ENCODE results near the gene FBP1. TPM values are rescaled to one million over a fixed set of nuclear protein-coding genes. Genes with fewer than 3 reads are reported as not detected.

FBP1 gene
- total RNA-seq, 1 experiment from 2014 or later = 1.9 TPM

DNA sequence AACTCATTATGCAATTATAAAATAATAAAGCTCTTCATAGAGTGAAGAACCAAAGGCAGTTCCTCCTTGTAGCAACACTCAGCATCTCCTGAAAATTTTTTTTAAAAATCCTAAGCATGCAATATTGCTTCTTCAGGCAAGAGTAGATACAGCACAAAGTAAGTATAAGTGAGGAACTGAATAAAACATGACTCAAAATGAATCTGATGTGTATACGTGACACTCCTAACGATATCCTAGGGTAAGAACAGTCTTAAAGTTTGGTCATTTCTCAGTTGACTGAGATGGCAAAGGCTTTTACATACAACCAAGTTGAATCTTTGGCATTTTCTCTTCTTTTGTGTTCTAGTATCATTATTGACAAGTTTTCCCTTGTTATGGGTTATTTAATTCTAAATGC, 46.0 kb upstream of the FBP1 start:
- Histone ChIP-seq H3K79me1 (ENCODE audit: insufficient read depth, low read depth, low read length, poor library complexity, severe bottlenecking) (no peaks in the 10 kb centered on the region), H3K4me1 (ENCODE audit: insufficient read depth, low read length) (no peaks in the 10 kb centered on the region), H3K18ac (ENCODE audit: insufficient read length, low read depth, low read length) (no peak overlapping the region), H3K56ac (ENCODE audit: insufficient read length, low read depth, low read length) (no peak overlapping the region), H2AK5ac (ENCODE audit: insufficient read length, low read length) (no peak overlapping the region), H3K4ac (ENCODE audit: low read depth, low read length) (no peak overlapping the region), H3T11ph (ENCODE audit: low read length) (no peak overlapping the region), H2BK12ac (ENCODE audit: insufficient read length, low read depth, low read length) (no peak overlapping the region), H3K79me2 (ENCODE audit: insufficient read depth, low read length) (no peaks in the 10 kb centered on the region), H4K20me1 (ENCODE audit: control insufficient read depth, insufficient read depth, insufficient read length) (no peaks in the 10 kb centered on the region), H2BK20ac (ENCODE audit: low read depth, low read length, poor library complexity, severe bottlenecking) (no peak overlapping the region), H3K27me3 (ENCODE audit: insufficient read depth, low read length) (no peaks in the 10 kb centered on the region), H4K5ac (ENCODE audit: insufficient read length, low read depth, low read length) (no peak overlapping the region), H3K23me2 (ENCODE audit: insufficient read length, low read depth, low read length, poor library complexity, severe bottlenecking) (no peaks in the 10 kb centered on the region), H4K8ac (replicated peaks; ENCODE audit: insufficient read length, low read depth, low read length) (no peak overlapping the region), H3K4me2 (ENCODE audit: insufficient read depth, insufficient read length, low read length) (no peak overlapping the region), H2BK15ac (ENCODE audit: low read depth, low read length) (no peak overlapping the region), H3K9ac (ENCODE audit: extremely low read depth, insufficient read length, low read length) (no peak overlapping the region), H3K23ac (ENCODE audit: insufficient read length, low read depth, low read length) (no peak overlapping the region), H2AFZ (ENCODE audit: low read length) (no peak overlapping the region), H3K27ac (ENCODE audit: insufficient read length, low read depth, low read length) (no peak overlapping the region), H2BK5ac (ENCODE audit: insufficient read length, low read length) (no peak overlapping the region), H3K14ac (ENCODE audit: insufficient read depth, low read length) (no peak overlapping the region), H3K9me3 (ENCODE audit: control insufficient read depth, low read depth, low read length) (no peaks in the 10 kb centered on the region), H2BK120ac (ENCODE audit: low read depth, low read length, poor library complexity, severe bottlenecking) (no peak overlapping the region), H4K91ac (ENCODE audit: insufficient read length, low read depth, low read length) (no peak overlapping the region)
- Mint-ChIP-seq H3K36me3 (ENCODE audit: insufficient read depth in 1 of 3, low read depth in 3 of 3) (no peaks in the 10 kb centered on the region), H3K4me3 (no peak overlapping the region), H3K4me1 (no peaks in the 10 kb centered on the region), H3K27me3 (ENCODE audit: low read depth) (peaks cover 4% of the 10 kb centered on the region), H3K27ac (no peak overlapping the region), H3K9me3 (no peaks in the 10 kb centered on the region)
- no peak for TF ChIP-seq CTCF (conservative IDR thresholded peaks at IDR 0.05)
- WGBS (ENCODE audit: extremely low coverage, insufficient read length, low lambda C conversion rate) = no CpG with 5 or more reads among the region's 2 CpGs
- DNase-seq = no peak

Data from H9 (cell line).